HG03354 (cell line): ENCODE measurements around the gene SPRN.
A peak's percentile ranks its signal among the peaks of the same experiment; 100 is the strongest.

Experiments used
- ATAC-seq: cut with Tn5 transposase; IDR thresholded peaks from one replicate; pipeline ENCODE4 v1.9.1; 2021; ENCODE audit warnings: mild to moderate bottlenecking; ENCODE audit not compliant: unreplicated experiment, poor library complexity, severe bottlenecking

Gene SPRN

DNA sequence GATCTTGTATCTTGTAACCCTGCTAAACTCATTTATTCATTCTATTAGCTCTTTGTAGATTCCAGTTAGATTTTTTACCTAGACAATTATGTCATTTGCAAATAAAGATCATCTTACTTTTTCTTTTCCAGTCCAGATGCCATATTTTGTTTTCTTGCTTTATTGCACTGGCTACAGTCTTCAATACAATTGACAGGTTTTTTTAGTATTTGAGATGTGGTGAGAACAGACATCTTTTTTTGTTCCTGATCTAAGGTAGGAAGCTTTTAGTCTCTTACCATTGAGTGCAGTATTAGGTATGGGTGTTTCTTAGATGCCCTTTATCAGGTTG is 12.1 kb downstream of the SPRN start:
- ATAC-seq: no peak

DNA sequence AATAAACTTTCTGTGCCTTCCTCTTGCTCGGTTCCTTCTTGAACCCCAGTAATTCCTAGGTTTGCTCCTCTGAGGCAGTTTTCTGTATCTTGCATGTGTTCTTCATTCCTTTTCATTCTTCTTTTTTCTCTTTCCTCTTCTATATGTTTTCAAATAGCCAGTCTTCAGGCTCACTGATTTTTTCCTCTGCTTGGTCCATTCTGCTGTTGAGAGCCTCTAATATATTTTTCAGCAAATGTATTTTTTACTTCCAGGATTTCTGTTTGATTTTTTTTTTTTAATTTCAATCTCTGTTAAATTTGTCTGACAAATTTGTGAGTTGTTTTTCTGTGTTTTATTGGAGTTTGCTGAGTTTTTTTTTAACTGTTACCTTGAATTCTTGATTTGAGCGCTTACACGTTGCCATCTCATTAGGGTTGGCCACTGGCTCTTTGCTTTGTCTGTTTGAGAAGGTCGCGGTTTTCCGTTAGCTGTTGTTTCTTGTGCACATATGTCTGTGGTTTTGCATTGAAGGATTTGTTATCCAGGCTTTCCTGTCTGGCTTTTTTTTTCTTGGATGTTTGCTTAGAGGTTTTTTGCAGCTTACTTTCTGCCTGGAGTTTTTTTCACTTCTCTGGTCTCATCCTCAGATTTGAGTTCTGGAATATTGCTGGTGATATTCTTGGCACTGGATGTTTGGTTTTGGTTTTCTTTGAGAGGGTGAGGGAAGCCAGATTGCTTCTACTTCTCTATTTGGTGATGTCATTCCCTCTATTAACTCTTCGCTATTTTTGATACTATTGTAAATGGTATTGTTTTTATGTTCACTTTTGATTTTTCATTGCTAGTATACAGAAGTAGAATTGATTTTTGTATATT is 12.7 kb downstream of the SPRN start:
- no peak for ATAC-seq

DNA sequence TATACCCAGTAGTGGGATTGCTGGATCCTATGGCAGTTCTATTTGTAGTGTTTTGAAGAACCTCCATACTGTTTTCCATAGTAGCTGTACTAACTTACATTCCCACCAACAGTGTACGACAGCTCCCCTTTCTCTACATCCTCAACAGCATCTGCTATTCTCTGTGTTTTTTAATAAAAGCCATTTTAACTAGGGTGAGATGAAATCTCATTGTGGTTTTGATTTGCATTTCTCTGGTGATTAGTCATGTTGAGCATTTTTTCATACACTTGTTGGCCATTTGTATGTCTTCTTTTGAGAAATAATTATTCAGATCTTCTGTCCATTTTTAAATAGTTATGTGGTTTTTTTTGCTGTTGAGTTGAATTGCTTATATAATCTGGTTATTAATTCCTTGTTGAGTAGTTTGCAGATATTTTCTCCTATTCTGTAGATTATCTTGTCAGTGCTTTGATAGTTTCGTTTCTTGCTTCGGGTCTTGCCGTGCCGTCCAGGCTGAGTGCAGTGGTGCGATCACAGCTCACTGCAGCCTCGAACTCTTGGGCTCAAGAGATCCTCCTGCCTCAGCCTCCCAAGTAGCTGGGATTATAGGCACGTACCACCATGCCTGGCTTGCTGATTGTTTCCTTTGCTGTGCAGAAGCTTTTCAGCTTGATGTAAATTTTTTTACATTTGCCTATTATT is 18.4 kb downstream of the SPRN start:
- ATAC-seq: peak; percentile 66

DNA sequence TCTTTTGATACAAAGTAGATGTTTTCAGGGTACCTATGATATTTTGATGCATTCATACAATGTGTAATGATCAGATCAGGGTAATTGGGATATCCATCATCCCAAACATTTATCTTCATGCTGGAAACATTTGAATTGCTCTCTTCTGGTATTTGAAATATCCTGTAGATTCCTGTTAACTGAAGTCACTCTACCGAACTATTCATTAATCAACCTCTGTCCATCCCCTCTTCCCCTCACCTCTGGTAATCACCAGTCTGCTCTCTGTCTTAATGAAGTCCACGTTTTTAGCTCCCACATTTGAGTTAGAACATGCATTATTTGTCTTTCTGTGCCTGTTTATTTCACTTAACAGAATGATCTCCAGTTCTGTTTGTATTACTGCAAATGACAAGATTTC is 19.2 kb downstream of the SPRN start:
- no peak for ATAC-seq

DNA sequence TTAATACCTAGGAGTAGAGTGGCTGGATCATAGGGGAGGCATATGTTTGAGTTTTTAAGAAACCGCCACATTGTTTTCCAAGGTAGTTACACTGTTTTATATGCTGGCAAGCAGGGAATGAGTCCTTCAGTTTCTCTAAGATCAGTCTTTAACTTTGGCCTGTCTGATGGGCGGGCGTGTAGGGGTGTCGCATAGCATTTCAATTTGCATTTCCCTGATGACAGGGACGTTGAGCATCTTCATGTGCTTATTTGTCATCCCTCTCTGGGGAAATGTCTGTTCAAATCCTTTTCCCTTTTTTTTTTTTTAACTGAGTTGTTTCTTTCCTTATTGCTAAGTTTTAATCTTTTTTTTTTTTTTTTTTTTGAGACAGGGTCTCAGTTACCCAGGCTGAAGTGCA is 20.6 kb downstream of the SPRN start:
- ATAC-seq: no peak

DNA sequence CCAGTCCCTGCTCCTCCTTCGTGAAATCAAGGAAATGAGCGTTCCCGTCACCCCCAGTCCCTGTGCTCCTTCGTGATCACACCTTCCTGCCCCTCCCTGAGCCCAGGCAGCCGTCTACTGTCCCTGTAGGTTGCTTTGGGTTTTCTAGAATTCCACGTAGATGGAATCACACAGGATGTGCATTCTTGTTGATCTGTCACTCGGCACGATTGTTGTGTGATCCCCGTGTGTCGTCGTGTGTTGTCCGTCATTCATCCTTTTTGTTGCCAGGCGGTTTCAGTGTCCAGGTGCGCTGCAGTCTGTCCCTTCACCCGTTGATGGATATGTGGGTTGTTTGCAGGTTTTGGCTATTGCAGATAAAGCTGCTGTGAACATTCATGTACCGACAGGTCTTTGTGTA is 21.1 kb downstream of the SPRN start:
- no peak for ATAC-seq

DNA sequence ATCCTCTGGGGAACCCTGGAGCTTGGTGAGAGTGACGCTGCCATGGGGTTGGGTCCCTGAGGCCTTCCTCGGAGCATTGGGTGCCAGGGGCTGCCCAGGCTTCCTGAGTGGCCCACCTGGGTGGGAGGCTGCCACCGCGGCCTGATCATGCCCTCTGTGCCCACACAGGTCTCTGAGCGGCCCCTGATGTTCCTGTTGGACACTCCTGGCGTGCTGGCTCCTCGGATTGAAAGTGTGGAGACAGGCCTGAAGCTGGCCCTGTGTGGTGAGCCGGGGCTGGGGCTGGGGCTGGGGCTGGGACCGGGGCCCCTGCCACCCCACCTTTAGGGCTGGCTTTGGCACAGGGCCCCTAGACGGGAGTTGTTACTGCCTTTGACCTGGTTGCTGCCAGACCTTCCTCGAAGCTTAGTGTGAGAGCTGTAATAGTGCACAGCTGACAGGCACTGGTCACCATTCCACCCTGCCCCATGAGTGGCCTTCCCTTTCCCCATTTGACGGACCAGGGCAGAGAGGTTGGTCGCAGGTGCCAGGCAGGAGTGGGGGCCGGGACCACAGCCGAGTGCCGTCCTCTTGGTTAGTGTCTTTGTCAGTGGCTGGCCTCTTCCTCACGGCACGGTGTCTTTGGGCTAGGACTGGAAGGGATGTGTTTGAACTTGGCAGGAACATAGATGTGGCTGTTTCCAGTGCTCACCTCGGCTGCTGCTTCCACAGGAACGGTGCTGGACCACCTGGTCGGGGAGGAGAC is 22.3 kb downstream of the SPRN start:
- ATAC-seq: no peak

DNA sequence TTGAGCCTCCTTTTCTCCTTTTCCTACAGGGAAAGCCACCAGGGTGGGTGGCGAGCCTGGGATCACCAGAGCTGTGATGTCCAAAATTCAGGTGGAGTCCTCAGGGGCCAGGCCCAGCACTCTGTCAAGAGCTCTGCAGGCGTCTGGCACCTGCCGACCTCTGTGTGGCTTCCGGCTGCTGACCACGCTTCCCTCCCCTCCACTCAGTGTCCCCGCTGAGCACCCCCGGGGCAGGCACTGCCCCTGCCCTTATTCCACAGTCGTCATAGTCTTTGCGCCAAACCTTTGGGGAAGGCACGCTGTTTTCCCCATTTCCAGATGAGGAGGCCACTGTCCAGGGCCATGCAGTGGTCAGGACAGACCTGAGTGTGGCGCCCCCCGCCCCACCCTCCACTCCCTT is 22.9 kb downstream of the SPRN start:
- no peak for ATAC-seq

DNA sequence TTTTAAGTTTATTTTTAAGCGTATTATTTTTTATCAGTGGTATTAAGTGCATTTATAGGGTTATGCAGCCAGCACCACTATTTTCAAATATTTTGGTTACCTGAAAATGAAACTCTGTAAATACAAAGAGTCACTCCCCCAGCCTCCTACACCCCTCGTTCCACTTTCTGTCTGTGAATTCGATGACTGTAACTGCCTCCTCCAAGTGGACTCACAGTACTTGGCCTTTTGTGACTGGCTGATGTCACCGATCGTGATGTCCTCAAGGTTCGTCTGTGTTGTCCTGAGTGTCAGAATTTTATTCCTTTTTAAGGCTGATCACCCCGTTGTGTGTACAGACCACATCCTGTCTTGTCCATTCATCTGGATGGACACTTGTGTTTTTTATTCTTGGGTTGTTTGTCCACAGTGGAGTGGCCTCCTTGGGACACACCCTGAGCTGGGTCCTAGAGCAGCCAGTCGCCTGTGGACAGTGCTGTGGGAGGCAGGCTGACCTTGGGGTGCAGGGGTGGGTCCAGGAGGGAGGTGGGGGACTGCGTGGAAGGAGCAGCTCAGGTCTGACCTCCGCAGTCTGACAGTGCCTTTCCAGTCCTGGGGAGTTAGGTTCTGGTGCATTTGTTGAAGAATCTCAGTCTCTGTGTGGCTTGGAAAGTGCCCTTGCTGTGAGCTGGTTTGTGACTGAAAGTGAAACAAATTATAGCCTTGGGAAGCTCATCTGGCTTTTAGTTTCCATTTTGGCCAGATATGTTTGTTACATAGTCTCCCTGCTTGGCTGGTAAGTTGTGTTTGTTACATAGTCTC is 23.6 kb downstream of the SPRN start:
- peak; percentile 77 for ATAC-seq

DNA sequence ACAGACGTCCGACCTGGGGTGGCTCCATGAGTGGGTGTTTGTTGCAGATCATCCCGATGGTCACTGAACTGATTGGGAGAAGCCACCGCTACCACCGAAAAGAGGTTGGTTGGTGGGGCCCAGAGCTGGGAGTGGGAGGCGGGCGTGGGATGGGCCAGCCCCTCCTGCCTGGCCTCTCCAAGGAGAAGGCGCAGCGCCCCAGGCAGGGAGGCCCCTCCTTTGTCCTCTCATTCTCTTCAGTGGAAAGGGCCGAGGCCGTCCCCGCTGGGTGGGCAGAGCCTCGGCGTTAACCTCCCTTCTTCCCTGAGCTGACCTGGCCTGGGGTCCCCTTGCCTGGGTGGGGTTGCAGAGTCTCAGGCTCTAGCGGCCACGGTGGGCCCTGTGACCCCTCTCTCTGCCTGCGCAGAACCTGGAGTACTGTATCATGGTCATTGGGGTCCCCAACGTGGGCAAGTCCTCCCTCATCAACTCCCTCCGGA is 25.3 kb downstream of the SPRN start:
- no peak for ATAC-seq

DNA sequence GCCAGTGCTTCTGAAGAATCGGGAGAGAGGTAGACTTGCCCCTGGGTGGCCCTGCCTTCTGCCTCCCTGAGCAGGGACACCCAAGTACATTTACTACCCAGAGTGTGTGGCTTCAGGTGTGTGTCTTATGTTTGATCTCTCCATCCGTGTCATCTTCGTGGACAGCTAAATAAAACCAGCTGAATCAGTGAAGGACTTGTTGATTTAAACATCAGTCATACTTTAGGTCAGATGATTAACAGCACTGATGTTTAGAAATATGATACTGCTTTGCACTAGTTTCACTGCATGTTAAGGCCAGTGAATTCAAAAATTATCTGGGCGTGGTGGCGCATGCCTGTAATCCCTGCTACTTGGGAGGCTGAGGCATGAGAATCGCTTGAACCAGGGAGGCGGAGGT is 26.5 kb downstream of the SPRN start:
- no peak for ATAC-seq

DNA sequence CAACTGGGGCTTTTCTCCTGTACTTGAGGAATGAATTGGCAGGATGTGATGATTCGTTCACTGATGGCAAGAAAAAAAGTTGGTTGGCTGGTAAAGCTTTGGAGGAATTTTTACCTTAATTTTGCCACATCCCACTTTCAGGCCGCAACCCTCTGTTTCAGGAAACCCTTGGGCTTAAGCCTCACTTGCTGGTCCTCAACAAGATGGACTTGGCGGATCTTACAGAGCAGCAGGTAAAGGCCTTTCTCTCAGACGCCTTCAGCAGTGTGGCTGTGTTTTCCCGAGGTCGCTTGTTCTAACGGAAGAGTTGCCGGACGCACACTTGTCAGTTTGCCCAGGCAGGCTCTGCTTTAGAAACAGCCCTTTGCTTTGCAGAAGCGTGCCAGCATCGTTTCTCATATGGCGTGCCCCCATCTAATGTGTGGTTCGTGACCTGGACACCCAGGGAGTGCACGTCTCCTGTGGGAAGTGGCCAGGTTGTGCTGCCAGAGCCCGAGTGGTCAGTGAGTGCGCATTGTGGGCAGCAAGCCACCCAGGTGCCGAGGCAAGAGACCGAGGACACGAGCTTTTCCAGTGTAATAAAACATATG is 28.3 kb downstream of the SPRN start:
- ATAC-seq: no peak

DNA sequence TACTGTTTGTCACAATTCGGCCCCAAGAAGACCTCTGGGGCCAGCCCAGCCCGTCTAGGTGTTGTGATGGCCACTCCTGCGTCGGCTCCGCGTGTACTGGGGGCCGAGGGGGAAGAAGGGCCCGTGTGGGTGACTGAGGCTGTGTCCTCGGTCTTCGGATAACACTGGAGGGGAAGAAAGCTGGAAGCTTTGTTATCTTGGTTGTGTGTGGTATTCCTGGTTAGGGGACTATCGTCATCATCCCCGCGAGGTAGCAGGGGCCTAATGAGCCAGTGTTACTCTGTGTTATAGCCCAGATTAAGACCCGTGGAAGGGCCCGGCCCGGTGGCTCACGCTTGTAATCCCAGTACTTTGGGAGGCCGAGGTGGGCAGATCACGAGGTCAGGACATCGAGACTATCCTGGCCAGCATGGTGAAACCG is 29.6 kb downstream of the SPRN start:
- no peak for ATAC-seq

DNA sequence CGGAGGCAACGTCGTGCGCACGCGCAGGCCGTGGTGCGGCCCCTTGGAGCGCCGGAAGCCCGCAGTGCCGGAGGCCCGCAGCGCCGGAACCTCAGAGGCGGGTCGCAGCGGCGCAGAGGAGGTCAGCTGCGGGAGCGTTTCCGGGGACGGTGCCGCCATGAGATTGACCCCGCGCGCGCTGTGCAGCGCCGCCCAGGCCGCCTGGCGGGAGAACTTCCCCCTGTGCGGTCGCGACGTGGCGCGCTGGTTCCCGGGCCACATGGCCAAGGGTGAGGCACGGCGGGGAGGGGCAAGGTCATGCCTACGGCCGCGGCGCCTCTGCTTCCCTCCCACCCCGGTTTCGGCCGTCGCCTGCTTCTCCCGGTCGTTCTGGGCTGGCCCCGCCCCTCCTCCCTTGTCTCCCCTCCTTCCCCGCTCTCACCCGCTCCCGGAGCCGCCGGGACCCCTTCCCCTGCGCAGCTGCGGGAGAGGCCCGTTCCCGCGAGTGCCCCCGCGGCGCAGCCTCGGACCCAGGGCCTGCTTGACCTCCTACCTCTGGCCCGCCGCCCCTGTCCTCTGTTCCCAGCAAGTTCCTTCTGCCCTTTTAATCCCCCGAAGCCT is 30.3 kb downstream of the SPRN start, which contains the start of gene MTG1:
MTG1 (plus strand) TSS at position 94 of the 600 bp plus-strand sequence; CDS start at position 158, 64 bp downstream.
- ATAC-seq: peak; percentile 70

DNA sequence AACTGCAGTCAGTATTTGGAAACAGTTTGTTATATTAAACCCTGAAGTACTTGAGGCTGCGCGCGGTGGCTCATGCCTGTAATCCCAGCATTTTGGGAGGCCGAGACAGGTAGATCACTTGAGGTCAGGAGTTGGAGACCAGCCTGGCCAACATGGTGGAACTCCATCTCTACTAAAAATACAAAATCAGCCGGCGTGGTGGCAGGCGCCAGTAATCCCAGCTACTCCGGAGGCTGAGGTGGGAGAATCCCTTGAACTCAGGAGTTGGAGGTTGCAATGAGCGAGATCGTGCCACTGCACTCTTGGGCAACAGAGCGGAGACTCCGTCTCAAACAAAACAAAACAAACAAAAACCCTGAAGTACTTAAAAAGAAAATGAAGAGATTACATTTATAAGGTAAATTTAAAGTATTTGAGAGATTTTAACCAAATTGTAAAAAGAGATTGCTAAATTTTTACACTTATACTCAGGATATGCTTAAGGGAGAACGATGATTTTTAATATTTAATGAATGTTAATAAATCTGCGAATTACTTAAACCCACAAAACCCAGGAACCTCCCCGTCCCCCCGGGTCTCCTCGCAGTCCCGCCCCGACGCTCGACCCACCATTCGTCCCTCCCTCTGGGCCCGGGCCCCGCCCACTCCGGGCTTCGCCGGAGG is 30.9 kb downstream of the SPRN start:
- no peak for ATAC-seq

DNA sequence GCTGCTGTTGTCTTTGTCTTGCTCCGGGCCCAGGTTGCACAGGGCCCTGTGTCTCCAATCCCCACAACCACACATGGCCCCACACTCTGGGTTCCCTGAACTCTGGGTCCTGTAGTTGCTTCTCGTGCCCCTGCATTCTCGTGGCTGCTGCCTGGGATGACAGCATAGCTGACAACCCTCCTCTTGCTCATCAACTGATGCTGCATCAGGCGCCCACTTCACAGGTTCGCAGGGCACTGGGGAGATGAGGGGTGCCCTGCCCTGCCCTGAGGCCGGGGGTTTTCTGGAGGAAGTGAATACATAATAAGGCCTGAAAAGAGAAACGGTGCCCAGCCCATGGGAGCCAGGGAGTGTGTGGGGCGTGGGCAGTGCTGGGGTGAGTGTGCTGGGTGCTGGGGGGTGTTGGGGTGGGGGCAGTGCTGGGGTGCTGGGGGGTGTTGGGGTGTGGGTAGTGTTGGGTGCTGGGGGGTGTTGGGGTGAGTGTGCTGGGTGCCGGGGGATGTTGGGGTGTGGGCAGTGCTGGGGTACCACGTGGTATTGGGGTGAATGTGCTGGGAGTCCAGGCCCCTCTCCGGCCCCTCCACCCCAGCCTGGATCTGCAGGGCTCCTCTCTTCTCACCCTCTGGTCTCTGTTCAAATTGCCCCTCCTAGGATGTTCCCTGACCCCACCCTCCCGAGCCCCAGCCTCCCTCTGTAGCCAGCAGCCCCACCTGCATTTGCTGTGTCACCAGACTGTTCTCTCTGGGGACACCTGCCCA is 32.5 kb downstream of the SPRN start:
- no peak for ATAC-seq

DNA sequence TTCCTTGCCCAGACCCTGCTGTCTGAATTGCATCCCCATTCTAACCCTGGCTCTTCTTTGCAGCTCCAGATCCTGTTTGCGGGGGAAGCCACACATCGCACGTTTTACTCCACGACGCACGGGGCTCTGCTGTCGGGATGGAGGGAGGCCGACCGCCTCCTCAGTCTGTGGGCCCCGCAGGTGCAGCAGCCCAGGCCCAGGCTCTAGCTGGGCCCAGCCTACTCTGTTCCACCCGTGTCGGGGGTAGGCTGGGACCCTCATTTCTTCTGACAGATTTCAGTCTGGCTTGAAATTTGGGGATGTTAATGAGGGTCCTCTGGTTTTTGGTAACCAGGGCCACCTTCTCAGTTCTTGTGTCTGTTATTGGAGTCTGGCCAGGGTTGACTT is 33.2 kb downstream of the SPRN start:
- no peak for ATAC-seq
